HG03378 (cell line): Measurements from ENCODE around the gene UBXN10.

Experiments
- ATAC-seq: cut with Tn5 transposase; IDR thresholded peaks from one replicate; pipeline ENCODE4 v1.9.1; 2021; ENCODE audit warnings: mild to moderate bottlenecking, moderate library complexity; ENCODE audit not compliant: unreplicated experiment

Gene UBXN10

GRCh38 chr1:20182415-20182814 lies 3.5 kb upstream of the UBXN10 start:
- ATAC-seq, result no peak

GRCh38 chr1:20183035-20183434 lies 2.9 kb upstream of the UBXN10 start:
- ATAC-seq, result no peak

- no peak for ATAC-seq
Measured at GRCh38 chr1:20183616-20184271, 2.2 kb upstream of the UBXN10 start.

- ATAC-seq, result no peak
Measured at GRCh38 chr1:20184481-20184900, 1.4 kb upstream of the UBXN10 start.

- ATAC-seq, result no peak
Measured at GRCh38 chr1:20184997-20185833, 681 bp upstream of the UBXN10 start.

GRCh38 chr1:20187103-20187812 lies 1.4 kb downstream of the UBXN10 start:
- no peak for ATAC-seq

- ATAC-seq, result no peak
Measured at GRCh38 chr1:20187813-20188454, 2.0 kb downstream of the UBXN10 start.

GRCh38 chr1:20188455-20188817 lies 2.5 kb downstream of the UBXN10 start:
- no peak for ATAC-seq

GRCh38 chr1:20189664-20190063 lies 3.8 kb downstream of the UBXN10 start:
- no peak for ATAC-seq

- no peak for ATAC-seq
Measured at GRCh38 chr1:20190256-20191160, 4.6 kb downstream of the UBXN10 start.

- ATAC-seq, result no peak
Measured at GRCh38 chr1:20191266-20191825, 5.5 kb downstream of the UBXN10 start.

- no peak for ATAC-seq
Measured at GRCh38 chr1:20192364-20192763, 6.5 kb downstream of the UBXN10 start.

GRCh38 chr1:20192871-20193411 lies 7.0 kb downstream of the UBXN10 start:
- no peak for ATAC-seq

GRCh38 chr1:20194224-20194623 lies 8.3 kb downstream of the UBXN10 start:
- no peak for ATAC-seq

GRCh38 chr1:20194757-20195461 lies 9.0 kb downstream of the UBXN10 start:
- no peak for ATAC-seq

- no peak for ATAC-seq
Measured at GRCh38 chr1:20195462-20195780, 9.5 kb downstream of the UBXN10 start.

- no peak for ATAC-seq
Measured at GRCh38 chr1:20197329-20197791, 11.5 kb downstream of the UBXN10 start.

GRCh38 chr1:20198296-20198695 lies 12.4 kb downstream of the UBXN10 start:
- ATAC-seq, result no peak

GRCh38 chr1:20198918-20199317 lies 13.0 kb downstream of the UBXN10 start:
- ATAC-seq, result no peak
